ENCODE measurements around the gene DNTT.

The DNTT gene

GRCh38 chr10:96344178-96344577 is 39.9 kb downstream of the DNTT start:
- DNase-seq (ENCODE audit: low spot score) = no peak

GRCh38 chr10:96345222-96345621 is 41.0 kb downstream of the DNTT start:
- no peak for DNase-seq (ENCODE audit: low spot score)

- no peak for DNase-seq (ENCODE audit: low spot score)
Measured at GRCh38 chr10:96346295-96346694, 42.1 kb downstream of the DNTT start.

GRCh38 chr10:96352027-96352426 is 47.8 kb downstream of the DNTT start:
- DNase-seq (ENCODE audit: low spot score) = no peak

GRCh38 chr10:96352582-96352981 is 48.3 kb downstream of the DNTT start:
- no peak for DNase-seq (ENCODE audit: low spot score)

GRCh38 chr10:96357038-96357620 is 52.9 kb downstream of the DNTT start:
- DNase-seq (ENCODE audit: low spot score) = peak; percentile 92

- peak; percentile 69 for DNase-seq (ENCODE audit: low spot score)
Measured at GRCh38 chr10:96358851-96359540, 54.8 kb downstream of the DNTT start, which contains the start of gene OPALIN. Gene OPALIN, minus strand, starts transcription at chr10:96359002. Its CDS starts 106 bp downstream, at chr10:96358896.

- no peak for DNase-seq (ENCODE audit: low spot score)
Measured at GRCh38 chr10:96359616-96360015, 55.4 kb downstream of the DNTT start.

GRCh38 chr10:96360331-96360730 is 56.1 kb downstream of the DNTT start:
- no peak for DNase-seq (ENCODE audit: low spot score)

GRCh38 chr10:96360766-96361165 is 56.5 kb downstream of the DNTT start:
- no peak for DNase-seq (ENCODE audit: low spot score)

- DNase-seq (ENCODE audit: low spot score) = peak; percentile 70
Measured at GRCh38 chr10:96365571-96365970, 61.3 kb downstream of the DNTT start.

- DNase-seq (ENCODE audit: low spot score) = no peak
Measured at GRCh38 chr10:96366508-96366907, 62.3 kb downstream of the DNTT start.

GRCh38 chr10:96367470-96367869 is 63.2 kb downstream of the DNTT start:
- DNase-seq (ENCODE audit: low spot score) = no peak

GRCh38 chr10:96368971-96369370 is 64.7 kb downstream of the DNTT start:
- DNase-seq (ENCODE audit: low spot score) = no peak

- DNase-seq (ENCODE audit: low spot score) = no peak
Measured at GRCh38 chr10:96369890-96370583, 65.8 kb downstream of the DNTT start.

GRCh38 chr10:96370584-96371157 is 66.4 kb downstream of the DNTT start:
- DNase-seq (ENCODE audit: low spot score) = peak; percentile 51

GRCh38 chr10:96371356-96371755 is 67.1 kb downstream of the DNTT start:
- no peak for DNase-seq (ENCODE audit: low spot score)

- DNase-seq (ENCODE audit: low spot score) = no peak
Measured at GRCh38 chr10:96374004-96374403, 69.8 kb downstream of the DNTT start.

GRCh38 chr10:96374639-96374984 is 70.4 kb downstream of the DNTT start:
- no peak for DNase-seq (ENCODE audit: low spot score)

GRCh38 chr10:96374985-96375830 is 71.0 kb downstream of the DNTT start:
- peak; percentile 94 for DNase-seq (ENCODE audit: low spot score)

- DNase-seq (ENCODE audit: low spot score) = no peak
Measured at GRCh38 chr10:96376483-96376882, 72.2 kb downstream of the DNTT start.

GRCh38 chr10:96377816-96378294 is 73.6 kb downstream of the DNTT start:
- no peak for DNase-seq (ENCODE audit: low spot score)
